Measurements from ENCODE around the gene BTRC. TPM values are rescaled to one million over a fixed set of nuclear protein-coding genes. Genes with fewer than 3 reads are reported as not detected.

BTRC gene
- total and polyA plus RNA-seq, 12 donors, result 9.5 to 49.9 (median 34.2) TPM

- 98% methylated on average over 2 of the region's 2 CpGs for WGBS, 2 donors
- TF ChIP-seq CTCF (IDR thresholded peaks at IDR 0.05), result no peak
- Histone ChIP-seq H3K36me3 (peaks cover 0 to 7% (median 0%) of the 10 kb centered on the region in 9 donors), H3K9me3 (peaks cover 0 to 12% (median 0%) of the 10 kb centered on the region in 11 donors), H3K27me3 (no peaks in the 10 kb centered on the region), H3K4me1 (peaks cover 0 to 3% (median 0%) of the 10 kb centered on the region in 9 donors), H3K4me3 (no peak overlapping the region), H3K27ac (no peak overlapping the region)
- no peak for DNase-seq
- intact Hi-C loops (cut with DNase I), result no loop called here
- ATAC-seq, result no peak
Observed at GRCh38 chr10:101513733-101514132, 159.8 kb downstream of the BTRC start.

GRCh38 chr10:101525848-101526247 is 171.9 kb downstream of the BTRC start:
- peak in 1 of 9 donors; percentile 14 for TF ChIP-seq CTCF (IDR thresholded peaks at IDR 0.05)
- peaks cover 0 to 42% (median 0%) of the 10 kb centered on the region in 9 donors for H3K36me3 ChIP-seq
- 76 to 84% methylated on average over 6 of the region's 6 CpGs for WGBS, 2 donors
- DNase-seq (no peak), ATAC-seq (peak in 3 of 8 donors; percentile 55 to 94 (median 71))
- H3K4me1 ChIP-seq, result peaks cover 0 to 3% (median 0%) of the 10 kb centered on the region in 9 donors
- H3K4me3 ChIP-seq, result no peak overlapping the region
- intact Hi-C loops (cut with DNase I), result no loop called here
- no peak overlapping the region for H3K27ac ChIP-seq
- no peaks in the 10 kb centered on the region for H3K9me3 ChIP-seq
- H3K27me3 ChIP-seq, result no peaks in the 10 kb centered on the region

GRCh38 chr10:101529207-101529606 is 175.2 kb downstream of the BTRC start:
- TF ChIP-seq CTCF (IDR thresholded peaks at IDR 0.05), result no peak
- no peak for DNase-seq
- H3K4me1 ChIP-seq, result peaks cover 0 to 3% (median 0%) of the 10 kb centered on the region in 9 donors
- no peaks in the 10 kb centered on the region for H3K9me3 ChIP-seq
- H3K27me3 ChIP-seq, result no peaks in the 10 kb centered on the region
- H3K4me3 ChIP-seq, result no peak overlapping the region
- no peak for ATAC-seq
- no peak overlapping the region for H3K27ac ChIP-seq
- intact Hi-C loops (cut with DNase I), result no loop called here
- 92 to 93% methylated on average over 1 of the region's 1 CpG for WGBS, 2 donors
- H3K36me3 ChIP-seq, result peaks cover 0 to 58% (median 13%) of the 10 kb centered on the region in 9 donors

GRCh38 chr10:101529725-101530553 is 176.0 kb downstream of the BTRC start:
- Histone ChIP-seq H3K27me3 (no peaks in the 10 kb centered on the region), H3K9me3 (no peaks in the 10 kb centered on the region), H3K4me1 (peaks cover 0 to 3% (median 0%) of the 10 kb centered on the region in 9 donors), H3K27ac (no peak overlapping the region), H3K36me3 (peaks cover 0 to 66% (median 19%) of the 10 kb centered on the region in 9 donors), H3K4me3 (no peak overlapping the region)
- ATAC-seq (peak in 2 of 8 donors; percentile 35 to 68), DNase-seq (no peak)
- intact Hi-C loops (cut with DNase I), result loop anchor here in 1 of 10 donors (5.0 kb wide), 1 partner anchor 42 kb away; no protein-coding TSS in a partner anchor
- 77 to 78% methylated on average over 4 of the region's 4 CpGs for WGBS, 2 donors
- no peak for TF ChIP-seq CTCF (IDR thresholded peaks at IDR 0.05)
